Astrocyte (in vitro differentiated cells and primary cell): ENCODE data around the gene STOM. TPM values are rescaled to one million over a fixed set of nuclear protein-coding genes. Genes with fewer than 3 reads are reported as not detected.

Experiments
- DNase-seq: peaks from one replicate; pipeline ENCODE4 v3.0.0-alpha.2; 2010; ENCODE audit warnings: low read depth
- FAIRE-seq: peaks from 2 replicates; lab custom pipeline; 2011; peaks lifted over from hg19 to GRCh38; lab: Jason Lieb, UNC
- H2AFZ ChIP-seq: 2 replicates; pipeline ENCODE4 v1.6.0; 2012; ENCODE audit warnings: low read depth, low read length, inconsistent platforms
- H3K27ac ChIP-seq: 2 replicates; pipeline ENCODE4 v1.5.1; 2011; ENCODE audit warnings: low read depth, low read length, inconsistent platforms
- H3K27me3 ChIP-seq: 2 replicates; pipeline ENCODE4 v1.6.0; 2011; ENCODE audit warnings: low read length, inconsistent platforms; ENCODE audit not compliant: insufficient read depth
- H3K36me3 ChIP-seq: 2 replicates; pipeline ENCODE4 v1.5.1; 2011; ENCODE audit warnings: low read length, inconsistent platforms; ENCODE audit not compliant: insufficient read depth
- H3K4me1 ChIP-seq: 2 replicates; pipeline ENCODE4 v1.5.1; 2011; ENCODE audit warnings: low read length, inconsistent platforms; ENCODE audit not compliant: insufficient read depth
- H3K4me2 ChIP-seq: 2 replicates; pipeline ENCODE4 v1.6.0; 2012; ENCODE audit warnings: low read length, inconsistent platforms
- H3K4me3 ChIP-seq: 2 replicates; pipeline ENCODE4 v1.5.1; 2011; ENCODE audit warnings: low read depth, mild to moderate bottlenecking, low read length, inconsistent platforms; ENCODE audit not compliant: insufficient read depth
- H3K79me2 ChIP-seq: 2 replicates; pipeline ENCODE4 v1.6.0; 2012; ENCODE audit warnings: mild to moderate bottlenecking, low read length, inconsistent platforms; ENCODE audit not compliant: insufficient read depth
- H3K9ac ChIP-seq: 2 replicates; pipeline ENCODE4 v1.6.0; 2012; ENCODE audit warnings: mild to moderate bottlenecking, low read length, inconsistent platforms
- H3K9me3 ChIP-seq: 2 replicates; pipeline ENCODE4 v1.5.1; 2012; ENCODE audit warnings: low read depth, mild to moderate bottlenecking, low read length, inconsistent platforms; ENCODE audit not compliant: insufficient read depth
- H4K20me1 ChIP-seq: 2 replicates; pipeline ENCODE4 v1.6.0; 2012; ENCODE audit warnings: low read length, inconsistent platforms; ENCODE audit not compliant: insufficient read depth
- H3K27ac Mint-ChIP-seq: one replicate; pipeline ENCODE4 v1.8.0; 2021; ENCODE audit warnings: mild to moderate bottlenecking, mixed read lengths; ENCODE audit not compliant: unreplicated experiment
- H3K27me3 Mint-ChIP-seq: one replicate; pipeline ENCODE4 v1.8.0; 2021; ENCODE audit warnings: low read depth, mixed read lengths; ENCODE audit not compliant: unreplicated experiment
- H3K36me3 Mint-ChIP-seq: one replicate; pipeline ENCODE4 v1.8.0; 2021; ENCODE audit warnings: low read depth, mixed read lengths; ENCODE audit not compliant: unreplicated experiment
- H3K4me1 Mint-ChIP-seq: one replicate; pipeline ENCODE4 v1.8.0; 2021; ENCODE audit warnings: low read depth, mixed read lengths; ENCODE audit not compliant: unreplicated experiment
- H3K4me3 Mint-ChIP-seq: one replicate; pipeline ENCODE4 v1.8.0; 2021; ENCODE audit warnings: mild to moderate bottlenecking, moderate library complexity, mixed read lengths; ENCODE audit not compliant: unreplicated experiment
- H3K9me3 Mint-ChIP-seq: one replicate; pipeline ENCODE4 v1.8.0; 2021; ENCODE audit warnings: mild to moderate bottlenecking, mixed read lengths; ENCODE audit not compliant: unreplicated experiment
- CTCF ChIP-seq: IDR thresholded peaks from 2 replicates; pipeline ENCODE4 v1.5.1; 2011; ENCODE audit warnings: low read depth, mild to moderate bottlenecking, inconsistent platforms, low read length, moderate library complexity; ENCODE audit not compliant: insufficient read depth
- EZH2 ChIP-seq: IDR thresholded peaks from 2 replicates; pipeline ENCODE4 v1.6.1; 2012; ENCODE audit warnings: mild to moderate bottlenecking, low read length, inconsistent platforms; ENCODE audit not compliant: insufficient read depth
- total RNA-seq: library from RNA; stranded (reverse); gene quantifications from 2 replicates; pipeline ENCODE4 v1.2.1, GENCODE V29; 2021

Gene STOM
- total RNA-seq, 1 donor from 2014 or later = 8.7 TPM

DNA sequence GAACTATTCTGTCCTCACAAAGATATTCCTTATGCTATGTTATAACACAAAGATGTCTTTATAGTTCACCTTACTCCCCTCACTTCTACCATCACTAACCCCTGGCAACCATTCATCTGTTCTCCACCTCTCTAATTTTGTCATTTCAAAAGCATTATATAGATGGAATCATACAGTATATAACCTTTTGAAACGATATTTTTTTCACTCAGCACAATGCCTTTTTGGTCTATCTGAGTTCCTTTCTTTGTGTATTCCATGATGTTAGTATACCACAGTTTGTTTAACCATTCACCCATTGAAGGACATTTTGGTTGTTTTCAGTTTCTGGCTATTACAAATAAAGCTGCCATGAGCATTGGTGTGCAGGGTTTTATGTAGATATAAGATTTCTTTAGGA, 35.8 kb upstream of the STOM start:
- Histone ChIP-seq H3K4me2 (no peak overlapping the region), H4K20me1 (no peaks in the 10 kb centered on the region), H3K27ac (no peak overlapping the region), H2AFZ (no peak overlapping the region), H3K36me3 (no peaks in the 10 kb centered on the region), H3K4me3 (no peak overlapping the region), H3K27me3 (peaks cover 3% of the 10 kb centered on the region), H3K9me3 (no peaks in the 10 kb centered on the region), H3K4me1 (no peaks in the 10 kb centered on the region), H3K9ac (no peak overlapping the region), H3K79me2 (no peaks in the 10 kb centered on the region)
- no peak for FAIRE-seq
- no peak for TF ChIP-seq CTCF
- TF ChIP-seq EZH2 = no peak
- Mint-ChIP-seq H3K9me3 (peaks cover 7% of the 10 kb centered on the region), H3K27ac (no peak overlapping the region), H3K4me3 (no peak overlapping the region), H3K27me3 (peaks cover 7% of the 10 kb centered on the region), H3K36me3 (no peaks in the 10 kb centered on the region), H3K4me1 (no peaks in the 10 kb centered on the region)
- no peak for DNase-seq

GRCh38 chr9:121404906-121405305, 34.9 kb upstream of the STOM start:
- peaks cover 3% of the 10 kb centered on the region for H3K27me3 ChIP-seq
- Mint-ChIP-seq H3K36me3 (no peaks in the 10 kb centered on the region), H3K4me3 (no peak overlapping the region), H3K27me3 (peaks cover 3% of the 10 kb centered on the region), H3K9me3 (peaks cover 7% of the 10 kb centered on the region), H3K27ac (no peak overlapping the region), H3K4me1 (peaks cover 4% of the 10 kb centered on the region)
- FAIRE-seq = no peak
- H3K4me3 ChIP-seq = no peak overlapping the region
- H2AFZ ChIP-seq = no peak overlapping the region
- no peak for DNase-seq
- H3K79me2 ChIP-seq = no peaks in the 10 kb centered on the region
- H3K27ac ChIP-seq = no peak overlapping the region
- no peak overlapping the region for H3K4me2 ChIP-seq
- no peak for TF ChIP-seq EZH2
- TF ChIP-seq CTCF = no peak
- no peak overlapping the region for H3K9ac ChIP-seq
- H3K9me3 ChIP-seq = no peaks in the 10 kb centered on the region
- H4K20me1 ChIP-seq = no peaks in the 10 kb centered on the region
- H3K36me3 ChIP-seq = no peaks in the 10 kb centered on the region
- H3K4me1 ChIP-seq = peaks cover 2% of the 10 kb centered on the region

DNA sequence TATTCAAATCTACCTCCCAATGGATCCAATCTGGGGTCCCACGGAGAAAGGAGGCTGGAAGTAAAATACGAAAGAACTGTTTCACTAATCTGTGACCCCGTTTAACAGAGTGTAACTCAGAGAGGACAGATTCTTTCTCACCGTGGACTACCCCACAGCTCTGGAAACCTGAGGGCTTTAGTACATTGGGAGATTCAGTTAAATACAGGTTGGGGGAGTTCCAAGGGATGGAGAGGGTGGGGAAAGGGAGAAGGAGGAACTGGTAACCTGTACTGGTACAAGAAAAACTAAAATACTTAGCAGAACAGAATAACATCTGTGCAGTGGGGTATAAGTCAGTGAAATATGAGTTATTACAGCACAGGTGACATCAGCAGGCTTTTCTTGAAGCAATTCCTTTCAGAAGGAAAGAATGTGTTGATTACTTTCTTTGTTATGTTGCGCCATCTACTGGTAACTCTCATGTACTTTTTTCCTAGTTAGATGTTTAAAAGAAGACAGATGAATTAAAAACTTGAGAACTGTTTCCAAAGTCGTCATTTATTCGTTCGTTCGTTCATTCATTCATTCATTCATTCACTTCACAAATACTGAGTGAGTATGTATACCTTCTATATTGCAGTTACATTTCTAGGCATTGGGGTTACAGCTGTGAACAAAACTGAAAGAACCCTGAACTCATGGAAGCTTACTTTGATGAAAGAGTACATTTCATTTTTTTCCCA, 30.0 kb upstream of the STOM start:
- Histone ChIP-seq H4K20me1 (no peaks in the 10 kb centered on the region), H2AFZ (no peak overlapping the region), H3K4me1 (peaks cover 21% of the 10 kb centered on the region), H3K4me3 (no peak overlapping the region), H3K4me2 (peak overlapping the region; percentile 76), H3K27ac (peak overlapping the region; percentile 94), H3K9ac (peak overlapping the region; percentile 74), H3K79me2 (no peaks in the 10 kb centered on the region), H3K9me3 (peaks cover 4% of the 10 kb centered on the region), H3K36me3 (no peaks in the 10 kb centered on the region), H3K27me3 (no peaks in the 10 kb centered on the region)
- Mint-ChIP-seq H3K4me3 (no peak overlapping the region), H3K9me3 (peaks cover 18% of the 10 kb centered on the region), H3K36me3 (peaks cover 3% of the 10 kb centered on the region), H3K27ac (peak overlapping the region; percentile 87), H3K27me3 (peaks cover 3% of the 10 kb centered on the region), H3K4me1 (peaks cover 21% of the 10 kb centered on the region)
- FAIRE-seq = peak; percentile 98
- DNase-seq = peak; percentile 69
- TF ChIP-seq EZH2 (no peak), CTCF (peak; percentile 63)
